ENCODE measurements around the gene RASA2. TPM values are rescaled to one million over a fixed set of nuclear protein-coding genes. Genes with fewer than 3 reads are reported as not detected.

The RASA2 gene
- polyA plus RNA-seq, 1 donor from 2014 or later: 37.5 TPM

GRCh38 chr3:141619450-141619849 is 132.6 kb downstream of the RASA2 start:
- H3K9me2 ChIP-seq (ENCODE audit: insufficient read depth, low read length): no peaks in the 10 kb centered on the region
- no peak overlapping the region for H3K27ac ChIP-seq (ENCODE audit: low read length)
- H3K4me2 ChIP-seq (ENCODE audit: low read length): no peak overlapping the region
- no peak overlapping the region for H2AFZ ChIP-seq (ENCODE audit: low read depth, low read length)
- no peaks in the 10 kb centered on the region for H3K36me3 ChIP-seq (ENCODE audit: insufficient read depth, low read length)
- no peaks in the 10 kb centered on the region for H4K20me1 ChIP-seq (ENCODE audit: insufficient read depth)
- H3K4me3 ChIP-seq (ENCODE audit: low read length): no peak overlapping the region
- H3K27me3 ChIP-seq (ENCODE audit: insufficient read depth, low read depth, low read length): no peaks in the 10 kb centered on the region
- no peaks in the 10 kb centered on the region for H3F3A ChIP-seq (ENCODE audit: insufficient read depth, low read length, poor library complexity, severe bottlenecking)
- H3K9me3 ChIP-seq (ENCODE audit: low read length): no peaks in the 10 kb centered on the region
- H3K79me2 ChIP-seq (replicated peaks; ENCODE audit: insufficient read depth, low read length): no peaks in the 10 kb centered on the region
- TF ChIP-seq SMC3 (conservative IDR thresholded peaks at IDR 0.05; ENCODE audit: poor library complexity): no peak
- no peak for TF ChIP-seq RAD21 (conservative IDR thresholded peaks at IDR 0.05)
- no peak for TF ChIP-seq TAF1 (IDR thresholded peaks at IDR 0.05; ENCODE audit: low read depth)
- TF ChIP-seq REST (IDR thresholded peaks at IDR 0.05; ENCODE audit: borderline replicate concordance): no peak
- no peak for TF ChIP-seq POLR2AphosphoS5 (IDR thresholded peaks at IDR 0.05)
- no peak for TF ChIP-seq MXI1 (conservative IDR thresholded peaks at IDR 0.05; ENCODE audit: poor library complexity, severe bottlenecking)
- no peak for TF ChIP-seq EP300 (conservative IDR thresholded peaks at IDR 0.05; ENCODE audit: poor library complexity, severe bottlenecking)
- no peak for TF ChIP-seq CTCF (IDR thresholded peaks at IDR 0.05; ENCODE audit: poor library complexity, severe bottlenecking)
- no peak for TF ChIP-seq EZH2 (IDR thresholded peaks at IDR 0.05; ENCODE audit: borderline replicate concordance, insufficient read depth, low read length, poor library complexity, severe bottlenecking)
- no peak overlapping the region for H3K9ac ChIP-seq (ENCODE audit: low read length)

GRCh38 chr3:141623691-141624090 is 136.9 kb downstream of the RASA2 start:
- Histone ChIP-seq H3K79me2 (replicated peaks; ENCODE audit: insufficient read depth, low read length) (no peaks in the 10 kb centered on the region), H3K27ac (ENCODE audit: low read length) (no peak overlapping the region), H3K9me3 (ENCODE audit: low read length) (no peaks in the 10 kb centered on the region), H3K4me3 (ENCODE audit: low read length) (no peak overlapping the region), H3K36me3 (ENCODE audit: insufficient read depth, low read length) (no peaks in the 10 kb centered on the region), H3F3A (ENCODE audit: insufficient read depth, low read length, poor library complexity, severe bottlenecking) (no peaks in the 10 kb centered on the region), H3K4me2 (ENCODE audit: low read length) (no peak overlapping the region), H3K9ac (ENCODE audit: low read length) (no peak overlapping the region), H2AFZ (ENCODE audit: low read depth, low read length) (no peak overlapping the region), H3K27me3 (ENCODE audit: insufficient read depth, low read depth, low read length) (no peaks in the 10 kb centered on the region), H4K20me1 (ENCODE audit: insufficient read depth) (no peaks in the 10 kb centered on the region), H3K9me2 (ENCODE audit: insufficient read depth, low read length) (no peaks in the 10 kb centered on the region)
- TF ChIP-seq MXI1 (conservative IDR thresholded peaks at IDR 0.05; ENCODE audit: poor library complexity, severe bottlenecking) (no peak), RAD21 (conservative IDR thresholded peaks at IDR 0.05) (no peak)

GRCh38 chr3:141625506-141625905 is 138.7 kb downstream of the RASA2 start:
- no peaks in the 10 kb centered on the region for H3K27me3 ChIP-seq (ENCODE audit: insufficient read depth, low read depth, low read length)
- no peak overlapping the region for H3K4me3 ChIP-seq (ENCODE audit: low read length)
- H4K20me1 ChIP-seq (ENCODE audit: insufficient read depth): no peaks in the 10 kb centered on the region
- no peak overlapping the region for H3K4me2 ChIP-seq (ENCODE audit: low read length)
- H3K79me2 ChIP-seq (replicated peaks; ENCODE audit: insufficient read depth, low read length): no peaks in the 10 kb centered on the region
- no peak overlapping the region for H3K27ac ChIP-seq (ENCODE audit: low read length)
- no peaks in the 10 kb centered on the region for H3F3A ChIP-seq (ENCODE audit: insufficient read depth, low read length, poor library complexity, severe bottlenecking)
- H3K36me3 ChIP-seq (ENCODE audit: insufficient read depth, low read length): no peaks in the 10 kb centered on the region
- H3K9ac ChIP-seq (ENCODE audit: low read length): no peak overlapping the region
- no peaks in the 10 kb centered on the region for H3K9me3 ChIP-seq (ENCODE audit: low read length)
- no peak overlapping the region for H2AFZ ChIP-seq (ENCODE audit: low read depth, low read length)
- no peak for TF ChIP-seq EP300 (conservative IDR thresholded peaks at IDR 0.05; ENCODE audit: poor library complexity, severe bottlenecking)
- no peak for TF ChIP-seq CTCF (IDR thresholded peaks at IDR 0.05; ENCODE audit: poor library complexity, severe bottlenecking)
- no peak for TF ChIP-seq TAF1 (IDR thresholded peaks at IDR 0.05; ENCODE audit: low read depth)
- TF ChIP-seq POLR2AphosphoS5 (IDR thresholded peaks at IDR 0.05): no peak
- no peak for TF ChIP-seq REST (IDR thresholded peaks at IDR 0.05; ENCODE audit: borderline replicate concordance)
- no peak for TF ChIP-seq RAD21 (conservative IDR thresholded peaks at IDR 0.05)
- no peak for TF ChIP-seq SMC3 (conservative IDR thresholded peaks at IDR 0.05; ENCODE audit: poor library complexity)
- no peak for TF ChIP-seq EZH2 (IDR thresholded peaks at IDR 0.05; ENCODE audit: borderline replicate concordance, insufficient read depth, low read length, poor library complexity, severe bottlenecking)
- no peak for TF ChIP-seq MXI1 (conservative IDR thresholded peaks at IDR 0.05; ENCODE audit: poor library complexity, severe bottlenecking)
- H3K9me2 ChIP-seq (ENCODE audit: insufficient read depth, low read length): no peaks in the 10 kb centered on the region
